ENCODE data around the gene LENG9.

The LENG9 gene

DNA sequence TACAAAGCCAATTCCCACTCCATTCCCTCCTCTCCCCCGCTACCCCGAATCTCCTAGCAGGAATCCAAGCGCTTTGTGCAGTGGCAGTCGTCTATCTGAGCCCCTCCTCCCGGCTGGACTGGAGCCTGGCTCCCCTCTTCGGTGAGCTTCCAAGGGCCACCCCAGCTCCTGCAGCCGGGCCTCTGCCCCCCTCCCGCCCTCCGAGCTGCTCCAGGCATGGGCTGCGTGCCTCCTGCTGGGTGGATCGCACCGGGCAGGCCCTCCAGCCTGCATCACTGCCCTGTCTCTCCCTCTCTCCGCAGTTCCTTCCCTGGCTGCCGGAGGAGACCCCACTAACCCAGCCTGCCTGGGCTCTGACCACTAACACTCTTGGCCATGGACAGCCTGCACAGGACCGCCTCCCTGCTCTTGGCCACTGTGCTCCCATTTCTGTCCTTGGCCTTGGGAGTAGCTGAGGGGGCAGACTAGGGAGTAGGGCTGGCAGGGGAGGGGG lies 27.5 kb downstream of the LENG9 start:
- no peaks in the 10 kb centered on the region for H3K4me1 ChIP-seq (ENCODE audit: low read length)
- H3K79me2 ChIP-seq (ENCODE audit: low read length) = no peaks in the 10 kb centered on the region
- TF ChIP-seq, protein P1, sequence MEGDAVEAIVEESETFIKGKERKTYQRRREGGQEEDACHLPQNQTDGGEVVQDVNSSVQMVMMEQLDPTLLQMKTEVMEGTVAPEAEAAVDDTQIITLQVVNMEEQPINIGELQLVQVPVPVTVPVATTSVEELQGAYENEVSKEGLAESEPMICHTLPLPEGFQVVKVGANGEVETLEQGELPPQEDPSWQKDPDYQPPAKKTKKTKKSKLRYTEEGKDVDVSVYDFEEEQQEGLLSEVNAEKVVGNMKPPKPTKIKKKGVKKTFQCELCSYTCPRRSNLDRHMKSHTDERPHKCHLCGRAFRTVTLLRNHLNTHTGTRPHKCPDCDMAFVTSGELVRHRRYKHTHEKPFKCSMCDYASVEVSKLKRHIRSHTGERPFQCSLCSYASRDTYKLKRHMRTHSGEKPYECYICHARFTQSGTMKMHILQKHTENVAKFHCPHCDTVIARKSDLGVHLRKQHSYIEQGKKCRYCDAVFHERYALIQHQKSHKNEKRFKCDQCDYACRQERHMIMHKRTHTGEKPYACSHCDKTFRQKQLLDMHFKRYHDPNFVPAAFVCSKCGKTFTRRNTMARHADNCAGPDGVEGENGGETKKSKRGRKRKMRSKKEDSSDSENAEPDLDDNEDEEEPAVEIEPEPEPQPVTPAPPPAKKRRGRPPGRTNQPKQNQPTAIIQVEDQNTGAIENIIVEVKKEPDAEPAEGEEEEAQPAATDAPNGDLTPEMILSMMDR (IDR thresholded peaks at IDR 0.05; ENCODE audit: low read length) = no peak
- no peak for TF ChIP-seq EZH2phosphoT487 (IDR thresholded peaks at IDR 0.05; ENCODE audit: low read length)
- TF ChIP-seq EZH2 (optimal IDR thresholded peaks at IDR 0.05; ENCODE audit: low read depth, low read length) = no peak
- DNase-seq = no peak
- no peak overlapping the region for H2AFZ ChIP-seq (ENCODE audit: low read length)
- H3K27ac ChIP-seq (ENCODE audit: low read length) = no peak overlapping the region
- no peaks in the 10 kb centered on the region for H3K9me3 ChIP-seq (replicated peaks; ENCODE audit: insufficient read depth, low read length)
- H3K4me3 ChIP-seq (ENCODE audit: low read length) = no peak overlapping the region
- H4K20me1 ChIP-seq (ENCODE audit: insufficient read depth, low read length) = no peaks in the 10 kb centered on the region
- H3K9me2 ChIP-seq (replicated peaks; ENCODE audit: insufficient read depth, low read length) = no peaks in the 10 kb centered on the region
- no peaks in the 10 kb centered on the region for H3K36me3 ChIP-seq (replicated peaks; ENCODE audit: insufficient read depth, low read length)
- no peak overlapping the region for H3K9ac ChIP-seq (ENCODE audit: low read length)
- peaks cover 4% of the 10 kb centered on the region; the same call in 1 of the 2 replicates for H3K27me3 ChIP-seq (replicated peaks; ENCODE audit: insufficient read depth, low read length)
- H3F3A ChIP-seq (ENCODE audit: insufficient read depth, low read length) = no peaks in the 10 kb centered on the region
- no peak overlapping the region for H3K4me2 ChIP-seq (ENCODE audit: low read depth, low read length)

DNA sequence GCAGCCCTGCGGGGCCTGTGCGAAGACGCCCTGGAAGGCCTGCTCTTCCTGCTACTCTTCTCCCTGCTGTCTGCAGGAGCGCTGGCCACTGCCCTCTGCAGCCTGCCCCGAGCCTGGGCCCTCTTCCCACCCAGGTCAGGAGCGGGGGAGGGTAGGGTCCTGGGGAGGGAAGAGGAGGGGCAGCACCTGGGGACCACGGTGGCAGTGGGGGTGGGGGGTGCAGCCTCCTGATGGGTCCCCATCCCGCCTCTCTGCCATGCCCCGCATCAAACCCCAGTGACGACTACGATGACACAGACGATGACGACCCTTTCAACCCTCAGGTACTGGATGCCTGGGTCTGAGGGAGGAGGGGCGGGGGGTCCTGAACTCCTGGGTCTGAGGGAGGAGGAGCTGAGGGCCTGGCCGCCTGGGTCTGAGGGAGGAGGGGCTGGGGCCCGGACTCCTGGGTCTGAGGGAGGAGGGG lies 28.0 kb downstream of the LENG9 start:
- Histone ChIP-seq H3K79me2 (ENCODE audit: low read length) (no peaks in the 10 kb centered on the region), H3K36me3 (replicated peaks; ENCODE audit: insufficient read depth, low read length) (no peaks in the 10 kb centered on the region), H3K4me3 (ENCODE audit: low read length) (no peak overlapping the region), H3F3A (ENCODE audit: insufficient read depth, low read length) (no peaks in the 10 kb centered on the region), H2AFZ (ENCODE audit: low read length) (no peak overlapping the region), H3K27ac (ENCODE audit: low read length) (no peak overlapping the region), H3K9ac (ENCODE audit: low read length) (no peak overlapping the region), H3K9me2 (replicated peaks; ENCODE audit: insufficient read depth, low read length) (no peaks in the 10 kb centered on the region), H3K9me3 (replicated peaks; ENCODE audit: insufficient read depth, low read length) (no peaks in the 10 kb centered on the region), H3K27me3 (replicated peaks; ENCODE audit: insufficient read depth, low read length) (peaks cover 4% of the 10 kb centered on the region; the same call in 1 of the 2 replicates), H4K20me1 (ENCODE audit: insufficient read depth, low read length) (no peaks in the 10 kb centered on the region), H3K4me2 (ENCODE audit: low read depth, low read length) (no peak overlapping the region), H3K4me1 (ENCODE audit: low read length) (no peaks in the 10 kb centered on the region)
- no peak for TF ChIP-seq EZH2 (optimal IDR thresholded peaks at IDR 0.05; ENCODE audit: low read depth, low read length)
- TF ChIP-seq, protein P1 (IDR thresholded peaks at IDR 0.05; ENCODE audit: low read length) = no peak
- no peak for TF ChIP-seq EZH2phosphoT487 (IDR thresholded peaks at IDR 0.05; ENCODE audit: low read length)
- DNase-seq = no peak

DNA sequence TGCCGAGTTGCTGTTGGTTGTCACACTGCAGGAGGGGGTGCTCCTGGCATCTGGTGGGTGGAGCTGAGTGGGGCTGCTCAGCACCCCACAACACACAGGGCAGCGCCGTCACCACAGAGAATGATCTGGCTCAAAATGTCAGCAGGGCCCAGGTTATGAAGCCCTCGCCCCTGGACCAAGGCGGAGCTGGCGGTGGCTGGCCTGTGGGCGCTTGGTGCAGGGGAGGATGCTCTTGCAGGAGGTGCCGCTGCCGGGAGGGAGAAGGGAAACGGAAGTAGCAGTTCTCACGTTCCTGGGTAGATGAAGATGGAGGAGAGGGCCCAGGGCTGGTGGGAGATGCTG lies 28.7 kb downstream of the LENG9 start:
- Histone ChIP-seq H2AFZ (ENCODE audit: low read length) (no peak overlapping the region), H3K9me3 (replicated peaks; ENCODE audit: insufficient read depth, low read length) (no peaks in the 10 kb centered on the region), H3K36me3 (replicated peaks; ENCODE audit: insufficient read depth, low read length) (no peaks in the 10 kb centered on the region), H3F3A (ENCODE audit: insufficient read depth, low read length) (no peaks in the 10 kb centered on the region), H3K9ac (ENCODE audit: low read length) (no peak overlapping the region), H4K20me1 (ENCODE audit: insufficient read depth, low read length) (no peaks in the 10 kb centered on the region), H3K27me3 (replicated peaks; ENCODE audit: insufficient read depth, low read length) (peaks cover 10% of the 10 kb centered on the region; the same call in 1 of the 2 replicates), H3K4me3 (ENCODE audit: low read length) (no peak overlapping the region), H3K4me2 (ENCODE audit: low read depth, low read length) (no peak overlapping the region), H3K4me1 (ENCODE audit: low read length) (no peaks in the 10 kb centered on the region), H3K79me2 (ENCODE audit: low read length) (no peaks in the 10 kb centered on the region), H3K27ac (ENCODE audit: low read length) (no peak overlapping the region), H3K9me2 (replicated peaks; ENCODE audit: insufficient read depth, low read length) (no peaks in the 10 kb centered on the region)
- DNase-seq = no peak
- TF ChIP-seq EZH2phosphoT487 (IDR thresholded peaks at IDR 0.05; ENCODE audit: low read length) (no peak), EZH2 (optimal IDR thresholded peaks at IDR 0.05; ENCODE audit: low read depth, low read length) (no peak)
- TF ChIP-seq, protein P1 (IDR thresholded peaks at IDR 0.05; ENCODE audit: low read length) = no peak

Data from MM.1S (cell line).